Left ventricle myocardium inferior (tissue), 1 donor: ENCODE data around the gene EFNA5. TPM values are rescaled to one million over a fixed set of nuclear protein-coding genes. Genes with fewer than 3 reads are reported as not detected.

Experiments used
- DNase-seq: peaks from one replicate; pipeline ENCODE4 v3.0.0-alpha.2; 2020
- H3K27ac ChIP-seq: fragments of 200-600 bp; replicated peaks from 2 replicates; pipeline ENCODE4 v1.8.0; 2021
- H3K27me3 ChIP-seq: fragments of 200-600 bp; 2 replicates; pipeline ENCODE4 v1.8.0; 2021; ENCODE audit warnings: low read depth
- H3K36me3 ChIP-seq: fragments of 200-600 bp; 2 replicates; pipeline ENCODE4 v1.8.0; 2021
- H3K4me1 ChIP-seq: fragments of 200-600 bp; 2 replicates; pipeline ENCODE4 v1.8.0; 2021
- H3K4me3 ChIP-seq: fragments of 200-600 bp; 2 replicates; pipeline ENCODE4 v1.8.0; 2021; ENCODE audit warnings: mild to moderate bottlenecking, moderate library complexity
- H3K9me3 ChIP-seq: fragments of 200-600 bp; replicated peaks from 2 replicates; pipeline ENCODE4 v1.8.0; 2021
- CTCF ChIP-seq: fragments of 200-600 bp; IDR thresholded peaks from 2 replicates; pipeline ENCODE4 v1.8.0; 2021; ENCODE audit warnings: antibody characterized with exemption, mild to moderate bottlenecking, borderline replicate concordance
- intact Hi-C: fragments of 100-400 bp; cut with micrococcal nuclease; formaldehyde crosslinking; loops from one replicate; pipeline ENCODE4 v1.11.0; 2022
- total RNA-seq: library from RNA; stranded (reverse); fragmentation: NEBNext Ultra II Directional; extraction: Animal tissue kit (Norgen Biotek cat#: 25700); gene quantifications from one replicate; pipeline ENCODE4 v1.2.1, GENCODE V29; 2021
- donor health status: DM: no; HTN: yes; CAD: no; lungs with severe emphysema.

The EFNA5 gene
- total RNA-seq, 1 donor from 2014 or later, result 28.2 TPM

DNA sequence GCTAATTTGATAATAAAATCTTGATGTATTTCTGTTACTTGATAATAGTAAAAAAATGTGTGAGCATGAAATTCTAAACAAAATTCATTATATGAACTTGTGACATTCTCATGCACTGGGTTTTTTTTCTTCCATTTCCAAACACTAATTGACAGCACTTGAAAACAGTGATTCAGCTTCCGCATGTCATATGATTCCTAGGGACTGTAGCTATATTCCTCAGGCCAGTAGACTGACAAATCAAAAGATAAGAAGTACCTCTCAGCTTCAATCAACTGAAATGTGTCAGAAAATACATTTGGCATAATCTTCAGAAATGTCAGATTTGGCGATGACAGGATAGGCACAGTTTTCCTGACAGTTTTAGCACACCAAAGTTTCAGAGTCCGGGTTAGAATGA, 52.5 kb downstream of the EFNA5 start:
- intact Hi-C loops, result no loop called here
- Histone ChIP-seq H3K4me1 (peaks cover 30% of the 10 kb centered on the region), H3K27ac (no peak overlapping the region), H3K27me3 (no peaks in the 10 kb centered on the region), H3K36me3 (no peaks in the 10 kb centered on the region), H3K4me3 (no peak overlapping the region), H3K9me3 (no peaks in the 10 kb centered on the region)
- no peak for DNase-seq
- TF ChIP-seq CTCF, result no peak

- Histone ChIP-seq H3K4me3 (no peak overlapping the region), H3K27me3 (no peaks in the 10 kb centered on the region), H3K9me3 (no peaks in the 10 kb centered on the region), H3K27ac (no peak overlapping the region), H3K4me1 (peaks cover 41% of the 10 kb centered on the region), H3K36me3 (no peaks in the 10 kb centered on the region)
- DNase-seq, result no peak
- intact Hi-C loops, result no loop called here
- TF ChIP-seq CTCF, result no peak
Observed at GRCh38 chr5:107617052-107617451, 53.7 kb downstream of the EFNA5 start.

DNA sequence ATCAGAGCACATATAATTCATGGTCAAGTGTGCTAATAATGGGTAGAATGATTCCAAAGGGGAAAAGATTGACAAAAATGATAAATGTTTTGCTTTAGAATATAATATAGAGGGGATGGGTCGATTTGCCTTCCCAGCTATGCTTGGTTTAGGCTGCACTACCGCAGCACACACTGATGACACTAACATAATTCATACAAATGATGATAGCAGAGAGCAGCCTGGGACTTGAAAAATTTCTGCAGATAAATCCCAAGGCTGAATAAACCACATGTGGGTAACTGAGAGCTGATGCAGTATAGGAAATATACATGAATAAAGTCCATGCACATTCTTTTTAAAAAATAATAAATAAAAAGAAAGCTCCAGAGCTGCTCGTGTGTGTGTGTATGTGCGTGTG, 54.5 kb downstream of the EFNA5 start:
- DNase-seq, result no peak
- Histone ChIP-seq H3K36me3 (no peaks in the 10 kb centered on the region), H3K4me1 (peaks cover 42% of the 10 kb centered on the region), H3K27ac (no peak overlapping the region), H3K9me3 (no peaks in the 10 kb centered on the region), H3K4me3 (no peak overlapping the region), H3K27me3 (no peaks in the 10 kb centered on the region)
- intact Hi-C loops, result no loop called here
- TF ChIP-seq CTCF, result no peak

DNA sequence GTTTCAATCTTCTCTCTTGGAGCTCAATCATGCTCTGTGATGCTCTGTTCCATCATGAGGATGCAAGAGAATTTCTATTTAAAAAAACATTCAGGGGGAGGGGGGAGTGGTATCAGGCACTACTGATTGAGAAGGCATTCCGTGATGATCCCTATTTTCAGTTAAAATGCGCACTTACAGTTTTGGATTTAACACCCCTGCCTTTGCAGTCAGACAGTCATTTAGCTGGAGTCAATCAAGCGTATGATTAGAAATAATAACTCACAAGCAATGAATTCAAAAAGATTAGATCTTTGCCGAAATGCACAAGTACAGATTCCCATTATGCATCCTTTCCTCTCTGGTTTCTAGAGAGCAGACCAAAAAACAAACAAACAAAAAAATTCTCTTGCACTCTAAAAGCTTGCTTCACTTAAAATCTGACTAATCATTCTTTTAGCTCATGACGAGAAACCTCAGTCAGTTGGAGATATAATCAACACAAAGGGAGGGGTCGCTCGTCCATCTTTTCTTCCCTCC, 55.4 kb downstream of the EFNA5 start:
- no peak for DNase-seq
- Histone ChIP-seq H3K9me3 (no peaks in the 10 kb centered on the region), H3K36me3 (no peaks in the 10 kb centered on the region), H3K27ac (no peak overlapping the region), H3K4me1 (peaks cover 42% of the 10 kb centered on the region), H3K27me3 (no peaks in the 10 kb centered on the region), H3K4me3 (no peak overlapping the region)
- intact Hi-C loops, result no loop called here
- no peak for TF ChIP-seq CTCF

DNA sequence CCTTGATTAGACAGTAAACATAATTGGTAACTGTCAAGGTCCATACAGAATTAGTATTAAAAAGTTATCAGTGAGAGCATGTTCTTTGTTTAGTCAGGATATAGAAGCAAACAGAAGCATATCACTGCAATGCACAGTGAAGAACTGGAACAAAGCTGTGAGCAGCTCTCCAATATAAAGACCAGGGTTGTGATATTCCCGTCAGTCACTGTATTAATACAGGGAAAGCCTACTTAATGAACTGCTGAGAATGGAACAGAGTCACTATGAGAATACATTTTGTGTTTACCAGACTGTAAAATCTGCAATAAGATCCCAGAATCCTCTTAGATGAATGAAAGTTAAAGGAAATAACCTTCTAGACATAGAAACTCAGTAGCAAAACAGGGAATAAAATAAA, 58.2 kb downstream of the EFNA5 start:
- H3K36me3 ChIP-seq, result no peaks in the 10 kb centered on the region
- H3K4me3 ChIP-seq, result no peak overlapping the region
- no peak for DNase-seq
- H3K9me3 ChIP-seq, result no peaks in the 10 kb centered on the region
- intact Hi-C loops, result no loop called here
- H3K4me1 ChIP-seq, result peaks cover 45% of the 10 kb centered on the region
- no peak for TF ChIP-seq CTCF
- no peak overlapping the region for H3K27ac ChIP-seq
- H3K27me3 ChIP-seq, result no peaks in the 10 kb centered on the region

DNA sequence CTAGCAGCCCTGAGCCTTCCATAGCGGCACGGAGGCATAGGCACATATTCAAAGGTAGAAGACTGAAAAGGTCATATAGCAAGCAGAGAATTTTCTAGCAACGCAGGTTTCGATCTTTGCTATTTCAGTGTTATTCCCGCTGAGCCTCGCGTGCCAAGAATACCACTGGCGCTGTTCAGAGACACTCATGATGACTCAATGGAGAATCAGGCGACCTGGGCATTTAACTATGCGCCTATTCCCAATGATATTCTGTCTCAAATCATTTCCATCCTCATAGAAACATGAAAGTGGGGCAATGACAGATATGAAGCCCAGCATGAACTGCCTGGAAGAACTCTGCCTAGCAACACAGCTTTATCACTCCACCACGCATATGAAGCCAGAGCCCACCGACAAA, 59.9 kb downstream of the EFNA5 start:
- no peak for TF ChIP-seq CTCF
- Histone ChIP-seq H3K27ac (no peak overlapping the region), H3K4me3 (no peak overlapping the region), H3K9me3 (no peaks in the 10 kb centered on the region), H3K4me1 (peaks cover 45% of the 10 kb centered on the region), H3K27me3 (no peaks in the 10 kb centered on the region), H3K36me3 (no peaks in the 10 kb centered on the region)
- no peak for DNase-seq
- intact Hi-C loops, result no loop called here
